ENCODE results near the gene NRXN3. TPM values are rescaled to one million over a fixed set of nuclear protein-coding genes. Genes with fewer than 3 reads are reported as not detected.
"Not testable (repeated sequence)": the region's sequence is repeated elsewhere in the genome, so short reads cannot be mapped to it uniquely, and the experiment has no call there.

NRXN3 gene
- total RNA-seq, 1 donor from 2014 or later, result not detected

DNA sequence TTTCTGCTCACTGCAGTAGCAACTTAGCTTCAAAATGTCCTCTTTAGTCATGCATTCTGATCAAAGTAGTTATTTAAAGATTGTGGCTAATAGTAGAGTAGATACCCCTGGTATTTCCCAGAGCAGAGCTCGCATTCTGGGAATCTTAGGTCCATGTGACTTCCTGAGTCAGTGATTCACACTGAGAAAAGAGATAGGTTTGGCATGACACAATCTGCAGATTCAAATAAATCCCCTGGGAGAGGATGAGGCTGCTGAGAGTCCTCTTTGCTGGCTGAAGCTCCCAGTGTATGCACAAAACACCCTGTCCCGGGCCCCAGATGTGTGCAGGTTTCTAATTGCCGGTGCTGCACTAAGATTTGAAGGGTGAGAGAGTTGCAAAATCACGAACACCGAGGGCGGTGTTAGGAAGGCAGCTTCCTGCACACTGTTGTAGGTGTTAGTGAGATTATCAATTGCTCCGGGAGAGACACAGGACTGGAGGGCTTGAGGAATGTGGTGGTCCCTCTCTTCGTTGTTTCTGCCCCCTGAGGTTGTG, 233.2 kb downstream of the NRXN3 start:
- intact Hi-C loops (cut with micrococcal nuclease), result no loop called here

DNA sequence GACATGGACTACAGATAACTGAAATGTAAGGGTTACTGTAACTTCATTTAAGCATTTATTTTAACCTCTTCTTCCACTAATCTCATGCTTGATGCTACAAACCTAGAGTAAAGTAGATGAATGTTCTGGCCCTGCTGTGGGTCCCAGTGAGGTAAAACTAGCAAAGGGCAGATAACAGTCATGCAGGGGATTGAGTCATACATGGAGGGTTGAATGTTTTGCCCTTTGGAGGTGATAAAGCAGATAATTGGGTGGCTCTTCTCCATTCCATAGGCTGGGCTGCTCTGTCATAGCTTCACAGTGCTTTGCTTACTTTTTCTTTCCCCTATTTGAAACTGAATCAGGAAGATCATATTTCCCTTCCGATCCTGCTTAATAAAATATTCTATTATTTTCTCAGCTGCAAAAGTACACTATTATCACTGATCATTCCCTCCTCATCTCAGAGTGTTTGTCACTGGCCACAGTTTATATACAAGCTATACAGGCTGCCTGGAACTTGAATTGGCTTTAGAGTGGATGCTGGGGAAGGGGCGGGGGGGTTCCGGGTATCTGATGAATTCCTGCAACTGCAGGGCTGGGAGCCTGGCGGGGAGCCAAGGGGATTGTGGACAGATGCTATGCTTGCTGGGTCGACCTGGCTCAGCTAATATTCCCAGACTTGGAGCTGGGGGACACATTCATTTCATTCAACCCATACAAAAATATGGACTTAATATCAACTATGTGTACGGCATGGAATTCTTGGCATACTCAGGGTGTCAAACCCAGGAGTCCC, 235.1 kb downstream of the NRXN3 start:
- intact Hi-C loops (cut with micrococcal nuclease), result no loop called here

DNA sequence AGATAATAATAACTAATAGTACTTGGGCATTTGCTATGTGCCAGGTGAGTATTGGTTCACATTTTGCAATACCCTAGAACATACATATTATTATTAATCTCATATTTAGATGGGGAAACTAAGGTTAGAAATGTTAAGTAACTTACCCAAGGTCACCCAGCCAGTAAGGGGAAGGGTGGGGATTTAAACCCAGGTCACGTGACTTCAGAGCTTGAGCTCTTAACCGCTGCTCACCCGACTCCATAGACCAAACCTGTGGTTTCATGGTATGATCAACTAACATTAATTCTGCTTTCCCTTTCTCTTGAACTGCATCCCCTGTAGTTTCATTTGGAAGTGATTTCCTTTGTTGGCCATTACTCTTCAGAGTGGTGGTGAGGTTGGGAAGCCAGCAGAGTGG, 242.3 kb downstream of the NRXN3 start:
- intact Hi-C loops (cut with micrococcal nuclease), result no loop called here

DNA sequence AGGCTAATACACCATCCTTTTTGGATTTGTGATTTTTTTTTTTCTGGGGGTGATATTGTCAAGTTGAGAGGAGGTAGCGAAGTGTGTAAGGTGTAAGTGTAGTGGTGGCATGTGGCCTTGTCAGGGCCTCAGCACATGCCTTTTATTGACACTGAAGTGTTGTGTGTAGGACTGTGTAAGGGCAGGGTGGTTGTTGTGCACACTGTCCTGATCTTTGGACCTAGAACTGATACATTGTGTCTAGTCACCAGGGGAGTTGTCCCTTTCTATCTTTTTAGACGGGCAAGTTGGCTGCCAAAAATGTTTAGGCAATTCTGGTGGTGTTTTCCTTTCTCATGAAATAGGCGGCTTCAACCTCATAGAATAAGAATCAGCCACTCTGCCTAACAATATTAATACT, 244.0 kb downstream of the NRXN3 start:
- intact Hi-C loops (cut with micrococcal nuclease), result no loop called here

DNA sequence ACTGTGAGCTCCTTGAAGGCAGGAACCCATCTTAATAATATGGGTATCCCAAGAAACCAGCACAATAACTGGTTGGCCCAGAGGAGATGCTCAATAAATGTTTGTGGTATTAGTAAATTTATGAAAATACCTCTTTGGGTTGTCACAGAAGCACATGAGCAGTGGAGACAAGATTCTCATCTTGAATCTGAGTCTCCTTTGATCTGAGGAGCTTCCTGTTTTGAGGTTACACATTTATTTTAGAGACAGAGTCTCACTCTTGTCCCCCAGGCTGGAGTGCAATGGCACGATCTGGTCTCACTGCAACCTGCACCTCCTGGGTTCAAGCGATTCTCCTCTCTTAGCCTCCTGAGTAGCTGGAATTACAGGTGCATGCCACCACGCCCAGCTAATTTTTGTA, 247.4 kb downstream of the NRXN3 start:
- intact Hi-C loops (cut with micrococcal nuclease), result no loop called here

DNA sequence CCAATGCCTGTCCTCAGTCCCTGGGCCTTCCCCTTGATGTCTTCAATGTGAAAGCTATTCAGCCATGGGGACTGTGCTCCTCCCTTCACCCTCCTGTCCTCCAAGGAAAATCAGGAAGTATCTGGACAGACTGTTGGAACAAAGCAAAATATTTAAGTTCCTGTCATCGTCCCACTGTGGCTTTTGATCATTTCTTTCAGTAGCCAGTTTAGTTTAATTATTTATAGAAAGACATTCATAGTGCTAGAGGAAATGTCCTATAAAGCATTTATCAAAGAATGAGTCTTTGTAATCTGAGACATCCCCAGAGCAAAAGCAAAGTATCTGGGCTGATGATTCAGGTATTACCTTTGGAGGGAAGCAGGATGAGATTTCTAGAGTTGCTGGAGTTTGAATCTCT, 254.1 kb downstream of the NRXN3 start:
- intact Hi-C loops (cut with micrococcal nuclease), result no loop called here

DNA sequence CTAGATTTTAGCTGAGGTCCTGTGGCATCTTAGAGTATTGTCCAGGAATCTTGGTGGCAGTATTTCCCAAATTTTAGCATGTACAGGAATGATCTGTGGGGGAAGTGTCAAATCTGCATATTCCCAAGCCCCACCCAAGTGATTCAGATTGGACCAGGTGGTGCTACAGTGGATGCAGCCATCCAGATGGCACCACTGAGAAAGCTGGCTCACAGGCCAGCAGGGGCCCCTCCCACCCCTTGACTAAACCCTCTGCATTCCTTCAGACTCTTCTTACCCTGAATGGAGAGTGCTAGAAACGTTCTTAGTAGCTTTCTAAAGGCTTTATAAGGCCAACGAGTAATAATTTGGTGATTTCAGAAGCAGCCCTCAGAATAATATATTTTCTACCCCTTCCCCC, 255.2 kb downstream of the NRXN3 start:
- intact Hi-C loops (cut with micrococcal nuclease), result no loop called here

DNA sequence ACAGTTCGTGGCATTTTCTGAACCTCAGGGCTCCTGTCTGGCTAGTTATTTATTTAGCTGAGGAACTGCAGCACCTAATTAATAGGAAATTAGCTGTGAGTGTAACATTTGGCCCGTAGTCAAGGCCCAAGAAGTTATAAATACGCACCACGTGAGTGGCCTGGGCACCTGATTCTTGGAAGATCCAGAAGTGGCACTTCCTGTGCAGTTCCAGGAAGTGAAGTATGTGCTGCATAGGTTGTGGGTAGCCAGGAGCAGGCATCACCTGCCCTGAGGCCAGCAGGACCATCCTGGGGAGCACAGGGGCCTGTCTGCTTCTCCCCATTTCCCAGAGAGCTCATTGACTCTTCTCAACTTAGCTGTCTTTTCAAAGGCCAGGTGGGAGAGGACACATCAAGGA, 255.6 kb downstream of the NRXN3 start:
- intact Hi-C loops (cut with micrococcal nuclease), result no loop called here

DNA sequence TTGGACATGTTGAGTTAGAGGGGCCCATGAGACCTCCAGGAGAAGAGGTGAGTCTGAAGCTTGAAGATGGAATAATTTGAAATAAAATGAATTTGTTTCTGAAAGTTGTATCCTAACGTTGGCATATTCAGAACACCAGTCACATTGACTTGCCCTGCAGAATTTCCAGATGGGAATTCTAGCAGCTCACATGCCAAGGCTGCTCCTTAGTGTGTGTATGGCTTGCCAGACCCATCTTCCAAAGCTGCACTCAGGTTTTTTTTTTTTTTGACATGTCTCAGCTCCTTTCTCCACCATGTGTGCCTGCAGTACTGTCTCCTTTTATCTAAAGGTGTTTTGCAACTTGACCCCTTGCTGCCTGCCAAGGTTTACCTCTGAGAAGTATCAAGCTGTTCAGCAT, 261.9 kb downstream of the NRXN3 start:
- intact Hi-C loops (cut with micrococcal nuclease), result no loop called here

DNA sequence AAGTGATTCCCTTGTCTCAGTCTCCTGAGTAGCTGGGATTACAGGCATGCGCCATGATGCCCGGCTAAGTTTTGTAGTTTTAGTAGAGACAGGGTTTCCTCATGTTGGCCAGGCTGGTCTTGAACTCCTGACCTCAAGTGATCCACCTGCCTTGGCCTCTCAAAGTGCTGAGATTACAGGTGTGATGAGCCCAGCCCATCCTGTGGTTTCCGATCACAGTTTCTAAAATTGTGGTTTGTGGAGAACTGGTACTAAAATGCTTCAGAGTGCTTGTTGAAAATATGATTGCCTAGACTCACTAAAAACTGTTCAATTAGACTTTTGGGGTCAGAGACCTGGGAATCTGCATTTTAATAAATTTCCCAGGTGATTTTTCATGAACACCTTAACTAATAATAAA, 267.3 kb downstream of the NRXN3 start:
- intact Hi-C loops (cut with micrococcal nuclease), result not testable (repeated sequence)

DNA sequence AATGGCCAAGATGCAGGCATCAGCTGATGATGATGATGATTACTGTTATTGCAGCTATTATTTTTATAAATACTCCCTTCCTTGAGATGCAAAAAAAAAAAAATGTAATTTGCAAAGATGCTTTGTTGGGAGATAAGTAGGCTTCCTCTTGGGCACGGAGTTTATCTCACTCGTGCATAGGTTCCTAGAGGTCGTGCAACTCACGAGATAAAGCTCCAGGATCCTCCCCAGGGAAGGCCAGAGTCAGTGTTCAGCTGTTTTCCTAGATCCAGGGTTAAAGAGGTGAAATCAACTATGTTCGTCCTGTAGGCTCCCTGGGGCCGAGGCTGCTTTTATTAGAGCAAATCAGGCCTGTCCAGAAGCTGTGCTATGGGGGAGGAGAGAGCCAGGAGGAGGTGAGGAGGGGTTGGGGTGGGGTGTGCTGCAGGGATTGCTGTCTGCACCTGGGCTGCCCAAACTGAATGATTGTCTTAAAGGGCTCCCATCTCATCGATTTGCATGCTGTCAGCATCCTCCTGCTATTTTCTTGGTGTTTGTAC, 270.3 kb downstream of the NRXN3 start:
- intact Hi-C loops (cut with micrococcal nuclease), result no loop called here

DNA sequence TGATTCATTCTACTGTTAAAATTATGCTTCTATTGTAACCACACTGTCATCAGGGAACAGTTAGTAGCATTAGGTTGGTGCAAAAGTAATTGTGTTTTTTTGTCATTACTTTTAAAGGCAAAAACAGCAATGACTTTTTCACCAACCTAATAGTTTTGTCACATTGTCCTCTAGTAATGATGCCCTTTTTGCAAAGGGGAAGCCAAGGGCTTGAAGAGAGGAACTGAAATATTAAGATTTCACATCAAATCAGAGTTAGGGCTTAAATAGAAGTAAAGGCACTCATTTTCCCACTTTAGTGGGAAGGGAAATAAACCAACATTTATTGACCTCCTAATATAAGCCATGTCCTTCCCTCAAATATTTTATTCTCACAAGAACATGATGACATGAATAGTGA, 273.7 kb downstream of the NRXN3 start:
- intact Hi-C loops (cut with micrococcal nuclease), result no loop called here

DNA sequence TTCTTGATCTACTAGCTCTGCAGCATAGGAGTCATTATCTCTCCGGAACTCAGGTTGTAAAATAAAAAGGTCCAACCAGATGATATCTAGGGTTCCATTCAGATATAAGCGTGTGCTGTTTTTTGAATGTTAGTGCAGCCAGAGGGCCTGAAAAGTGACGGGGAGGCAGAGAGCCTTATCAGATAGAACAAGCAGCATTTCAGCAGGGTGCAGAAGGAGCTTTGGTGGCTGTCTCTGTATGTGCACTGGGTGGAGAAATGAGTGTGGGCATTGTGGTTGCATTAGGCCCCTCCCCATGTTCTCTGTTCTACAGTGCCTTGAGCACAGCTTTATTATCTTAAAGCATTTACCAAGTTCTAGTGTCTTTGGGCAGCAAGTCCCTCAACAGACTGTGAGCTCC, 275.1 kb downstream of the NRXN3 start:
- intact Hi-C loops (cut with micrococcal nuclease), result loop anchor here (5.0 kb wide), 1 partner anchor 252 kb away; no protein-coding TSS in a partner anchor

DNA sequence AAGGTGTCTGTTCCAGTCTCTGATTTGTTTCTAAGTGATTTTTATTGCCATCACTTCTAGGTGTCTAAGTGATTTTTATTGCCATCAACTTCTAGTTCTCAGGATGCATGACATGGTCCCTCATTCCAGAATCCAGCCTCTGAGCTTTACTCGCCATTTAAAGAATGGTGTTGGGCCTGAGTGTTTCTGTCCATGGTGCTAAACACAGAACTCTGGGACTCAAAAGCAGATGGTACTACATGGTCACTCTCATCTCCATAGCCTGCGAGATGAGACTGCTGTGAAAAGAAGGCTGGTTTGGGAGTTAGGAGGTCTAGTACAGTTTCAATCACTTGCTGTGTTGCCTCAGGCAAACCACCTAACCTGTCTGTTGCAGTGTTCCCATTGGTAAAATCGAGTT, 276.6 kb downstream of the NRXN3 start:
- intact Hi-C loops (cut with micrococcal nuclease), result loop anchor here (5.0 kb wide), 1 partner anchor 250 kb away; no protein-coding TSS in a partner anchor

DNA sequence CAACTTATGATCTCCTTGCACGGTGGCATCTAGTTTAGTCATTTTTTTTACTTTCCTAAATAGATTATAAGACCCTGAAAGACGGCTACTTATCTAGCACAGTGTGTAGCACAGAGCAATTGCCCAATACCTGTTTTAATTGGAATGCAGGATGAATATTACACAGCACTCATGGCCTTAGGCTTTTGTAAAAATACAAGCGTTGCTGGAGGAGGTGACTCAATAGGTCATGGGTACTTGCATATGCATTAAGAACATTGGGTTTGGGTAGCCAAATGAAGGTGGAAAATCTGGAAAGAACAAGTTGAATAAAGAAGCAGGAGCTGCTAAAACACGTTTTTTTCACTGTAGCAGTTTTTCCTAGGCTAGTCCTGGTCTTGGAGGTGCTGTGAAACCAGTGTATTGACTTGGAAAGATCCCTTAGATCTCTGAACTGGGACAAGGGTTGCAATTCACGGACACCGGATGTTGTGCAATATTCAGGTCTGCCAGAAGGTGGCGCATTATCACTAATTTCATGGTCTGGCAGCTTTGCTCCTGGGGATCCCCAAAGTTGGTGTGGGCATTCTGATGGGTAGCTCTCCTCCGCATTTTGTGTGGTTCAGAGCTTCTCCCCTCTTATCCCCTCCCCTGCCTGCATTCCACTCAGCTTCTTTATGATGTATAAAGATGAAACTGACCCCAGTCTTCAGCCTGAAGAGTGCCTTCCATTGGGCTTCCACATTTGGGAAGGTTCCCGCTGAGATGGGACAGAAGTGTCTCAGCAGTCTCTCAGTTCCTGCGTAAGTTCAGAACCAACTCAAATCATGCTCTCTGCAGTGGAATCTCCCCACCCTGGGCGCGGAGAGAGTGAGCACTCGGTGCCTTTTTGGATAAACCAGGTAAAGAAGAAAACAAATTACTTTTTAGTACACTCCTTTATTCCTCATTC, 278.3 kb downstream of the NRXN3 start:
- intact Hi-C loops (cut with micrococcal nuclease), result loop anchor here (1.0 to 5.0 kb wide), 3 partner anchors 118 to 249 kb away; no protein-coding TSS in a partner anchor

DNA sequence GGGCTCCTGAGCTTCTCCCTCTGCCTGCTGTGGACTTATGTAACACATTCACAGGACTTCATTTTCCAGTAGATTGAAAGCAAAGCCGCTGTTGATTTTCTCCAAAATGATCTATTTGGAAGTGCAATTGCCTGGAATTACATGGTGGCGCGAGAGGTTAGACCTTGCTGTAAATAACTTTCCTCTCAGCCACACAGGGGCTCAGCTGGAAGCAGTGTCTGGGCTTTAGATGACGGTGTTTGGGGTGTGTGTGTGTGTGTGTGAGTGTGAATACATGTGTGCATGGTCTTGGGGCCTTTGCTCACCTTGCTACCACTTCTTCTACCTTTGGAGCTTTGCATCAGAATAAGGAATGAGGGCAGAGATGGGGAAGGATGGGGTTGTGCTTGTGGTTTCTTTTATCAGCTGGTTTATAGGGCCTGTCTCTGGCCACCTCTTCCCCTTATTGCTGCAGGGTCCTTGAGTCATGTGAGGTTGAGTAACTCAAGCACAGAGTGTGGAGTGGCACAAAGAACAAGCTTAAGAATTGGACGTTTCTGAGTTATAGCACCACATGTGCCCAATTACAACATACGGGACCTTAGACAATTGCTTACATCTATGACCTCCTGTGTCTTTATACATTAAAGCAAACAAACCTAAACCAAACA, 280.6 kb downstream of the NRXN3 start:
- intact Hi-C loops (cut with micrococcal nuclease), result no loop called here

DNA sequence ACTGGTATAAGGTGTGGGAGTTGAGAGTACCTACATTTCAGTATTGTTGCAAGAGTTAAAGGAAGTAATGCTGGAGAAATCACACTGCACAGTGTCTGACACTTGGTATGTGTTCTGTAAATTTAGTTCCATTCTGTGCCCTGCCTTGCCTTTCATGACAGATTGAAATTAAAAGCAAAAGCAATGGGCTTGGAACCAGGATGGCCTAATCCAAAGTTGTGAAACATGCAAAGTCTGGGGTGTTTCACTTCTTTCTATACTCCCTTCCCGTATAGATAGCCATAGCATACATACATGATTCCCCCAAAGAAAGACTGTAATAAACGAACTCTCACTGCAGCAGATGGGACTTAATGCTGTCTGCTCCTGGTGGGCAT, 281.1 kb downstream of the NRXN3 start:
- intact Hi-C loops (cut with micrococcal nuclease), result no loop called here

DNA sequence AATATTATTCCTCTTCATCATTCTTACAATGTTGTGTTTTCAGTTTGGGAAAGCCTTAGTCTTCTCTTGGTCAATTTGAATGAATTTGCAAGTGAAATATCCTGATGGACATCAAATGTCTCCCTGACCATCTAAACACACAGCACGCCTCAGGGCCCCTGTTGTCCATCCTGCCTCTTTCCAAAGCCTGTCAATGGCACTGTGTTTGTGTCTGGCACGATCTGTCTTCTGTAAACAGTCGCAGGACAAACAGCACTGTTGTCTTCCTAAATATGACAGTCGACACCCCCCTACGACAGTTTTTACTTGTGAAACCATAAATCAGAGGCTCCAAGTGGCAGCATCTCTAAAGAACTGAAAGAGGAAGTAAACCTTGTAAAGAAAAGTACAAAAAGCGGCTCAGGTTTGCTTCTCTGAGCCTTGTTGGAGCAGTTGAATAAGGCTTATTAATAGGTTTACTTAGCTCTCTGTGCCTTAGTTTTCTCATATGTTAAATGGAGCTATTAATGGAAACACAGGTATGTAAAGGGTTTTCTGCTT, 285.8 kb downstream of the NRXN3 start:
- intact Hi-C loops (cut with micrococcal nuclease), result no loop called here

DNA sequence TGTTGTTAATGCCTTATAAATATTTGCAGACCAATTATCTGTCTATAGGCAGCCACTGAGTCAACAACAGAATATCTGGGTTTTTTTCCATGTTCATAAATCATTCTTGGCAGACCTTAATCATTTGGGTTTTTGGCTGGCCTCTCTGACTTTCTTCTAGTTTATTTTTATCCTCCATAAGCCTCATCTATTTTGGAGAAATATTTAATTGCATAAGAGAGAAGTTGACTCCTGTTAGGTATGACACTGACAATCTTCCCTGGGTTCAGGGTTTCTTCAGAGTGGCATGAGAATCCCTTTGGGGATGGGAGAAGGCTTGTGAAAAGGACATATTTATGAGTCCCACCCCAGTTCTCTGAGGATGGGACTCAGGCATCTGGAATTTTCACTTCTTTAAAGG, 299.8 kb downstream of the NRXN3 start:
- intact Hi-C loops (cut with micrococcal nuclease), result no loop called here

DNA sequence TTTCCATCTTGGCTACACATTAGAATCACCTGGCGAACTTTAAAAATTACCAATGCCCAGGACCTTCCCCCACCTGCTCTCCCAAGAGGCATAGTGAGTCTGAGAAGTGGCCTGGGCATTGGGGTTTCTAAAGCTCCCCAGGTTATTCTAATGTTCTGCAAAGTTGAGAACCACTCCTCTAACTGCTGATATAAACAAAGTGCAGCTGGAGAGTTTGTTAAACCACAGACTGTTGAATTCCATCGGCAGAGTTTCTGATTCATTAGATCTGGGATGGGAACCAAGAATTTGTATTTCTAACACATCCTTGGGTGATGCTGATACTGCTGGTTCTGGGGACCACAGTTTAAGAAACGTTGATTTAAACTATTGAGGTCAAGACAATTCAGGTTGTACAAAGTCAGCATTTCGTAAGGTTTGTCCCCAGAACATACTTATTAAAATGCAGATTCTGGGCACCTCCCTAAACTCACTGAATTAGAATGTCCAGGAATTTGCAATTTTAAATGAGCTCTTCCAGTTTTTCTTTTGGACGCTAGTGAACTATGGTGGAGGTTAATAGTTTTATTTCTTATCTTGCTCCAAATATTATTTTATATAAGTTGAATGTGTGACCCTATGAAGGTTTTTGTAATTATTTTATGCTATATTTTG, 309.1 kb downstream of the NRXN3 start:
- intact Hi-C loops (cut with micrococcal nuclease), result no loop called here

DNA sequence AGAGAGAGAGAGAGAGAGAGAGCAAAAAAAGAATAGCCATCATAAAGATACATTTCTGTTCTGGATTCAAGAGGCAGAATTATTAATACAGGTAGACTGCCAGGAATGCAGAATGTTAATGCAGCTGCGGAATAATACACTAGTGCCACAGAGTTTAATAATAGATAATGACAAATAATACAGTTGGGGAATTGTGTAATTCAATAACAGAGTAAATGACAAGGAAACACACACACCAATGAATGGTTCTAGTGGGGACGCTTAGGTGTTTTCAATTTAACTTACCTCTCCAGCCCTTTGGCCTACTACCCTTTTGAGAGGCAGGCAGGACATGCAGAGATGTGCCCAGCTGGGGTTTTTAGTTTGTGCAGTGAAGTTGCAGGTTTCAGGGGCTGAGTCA, 313.9 kb downstream of the NRXN3 start:
- intact Hi-C loops (cut with micrococcal nuclease), result no loop called here

Data from T-helper 2 cell treated with Interferon-gamma antibody and Interleukin-4, amounts not matched to agents 100 ng/mL and 5 ng/mL, for 36 hours (primary cell).